K562 (cell line): ENCODE measurements around the gene MTMR12. TPM values are rescaled to one million over a fixed set of nuclear protein-coding genes. Genes with fewer than 3 reads are reported as not detected.

ENCODE experiments used
- FOXP1 ChIP-seq: sonication (generic); formaldehyde crosslinking; IDR thresholded peaks from 2 replicates; pipeline ENCODE4 v1.8.0; 2022; ENCODE audit warnings: mild to moderate bottlenecking, missing genetic modification reagents
- GABPB2 ChIP-seq: fragments of 250-450 bp; sonication (Bioruptor Pico); conservative IDR thresholded peaks from 2 replicates; pipeline ENCODE4 v1.5.1; 2021; ENCODE audit warnings: mild to moderate bottlenecking
- MYNN ChIP-seq, 2 experiments: sonication (generic); formaldehyde crosslinking in 1 of 2; IDR thresholded peaks; 2 replicates each; pipeline versions ENCODE4 v1.5.0 to v1.6.1; 2016 to 2020; ENCODE audit warnings: antibody characterized with exemption in 1 of 2, missing genetic modification reagents in 1 of 2
- NR2C1 ChIP-seq, 2 experiments: fragments of 450-650 bp; IDR thresholded peaks; 2 replicates each; pipeline ENCODE4 v1.6.1; 2017; ENCODE audit warnings: mild to moderate bottlenecking in 2 of 2, antibody characterized with exemption in 1 of 2, inconsistent platforms in 1 of 2, missing compliant biosample characterization in 1 of 2, missing genetic modification characterization in 1 of 2
- PTTG1 ChIP-seq: fragments of 450-650 bp; IDR thresholded peaks from 2 replicates; pipeline ENCODE4 v1.6.1; 2016; ENCODE audit warnings: low read depth, mild to moderate bottlenecking, missing genetic modification characterization, missing compliant biosample characterization
- RB1 ChIP-seq: fragments of 450-650 bp; IDR thresholded peaks from 2 replicates; pipeline ENCODE4 v1.6.1; 2017; ENCODE audit warnings: low read depth, mild to moderate bottlenecking
- RBM15 ChIP-seq: fragments of 200-400 bp; formaldehyde crosslinking; IDR thresholded peaks from 2 replicates; pipeline ENCODE4 v1.6.1; 2018; ENCODE audit warnings: mild to moderate bottlenecking, low read length, moderate library complexity; ENCODE audit not compliant: insufficient read depth
- YBX1 ChIP-seq: fragments of 450-650 bp; IDR thresholded peaks from 2 replicates; pipeline ENCODE4 v1.7.1; 2016; ENCODE audit warnings: mild to moderate bottlenecking
- ZNF324 ChIP-seq: fragments of 250-450 bp; sonication (Bioruptor Pico); IDR thresholded peaks from 2 replicates; pipeline ENCODE4 v1.4.0; 2020; ENCODE audit warnings: mild to moderate bottlenecking
- ZNF431 ChIP-seq: sonication (generic); formaldehyde crosslinking; IDR thresholded peaks from 2 replicates; pipeline ENCODE4 v1.8.0; 2022; ENCODE audit warnings: mild to moderate bottlenecking, missing genetic modification reagents
- ZNF717 ChIP-seq: fragments of 250-450 bp; sonication (Bioruptor Pico); IDR thresholded peaks from 2 replicates; pipeline ENCODE4 v1.5.0; 2021
- ZNF766 ChIP-seq: fragments of 200-800 bp; sonication (Bioruptor generic); conservative IDR thresholded peaks from 2 replicates; pipeline ENCODE4 v1.6.1; 2016; ENCODE audit warnings: missing genetic modification characterization, missing compliant biosample characterization
- polyA plus RNA-seq, 8 experiments: library from polyadenylated mRNA; depleted of rRNA in 4 of 8; stranded (reverse) in 5 of 8; unstranded in 3 of 8; fragments of >200 nt; fragmentation: Nextera tagmentation in 2 of 8; fragmentation: Illumina TruSeq in 1 of 8; extraction: Ambion mirVana in 2 of 8; extraction: Trizol in 1 of 8; gene quantifications; 2 replicates each; pipeline versions ENCODE4 v1.2.1 to v1.2.3, GENCODE V29; 2011 to 2014; ENCODE audit warnings: inconsistent platforms in 1 of 8, missing spikeins in 1 of 8
- total RNA-seq, 7 experiments: library from RNA; depleted of rRNA in 6 of 7; stranded (reverse); fragments of >200 nt in 6 of 7; fragmentation: Illumina TruSeq in 2 of 7; extraction: Trizol in 2 of 7; gene quantifications; 2 replicates each; pipeline versions ENCODE4 v1.2.1 to v1.2.3, GENCODE V29; 2011 to 2021; ENCODE audit warnings: low replicate concordance in 1 of 7
- TF ChIP-seq, protein P1 (sequence below), 2 experiments: fragments of 450-650 bp; formaldehyde crosslinking in 1 of 2; IDR thresholded peaks; 2 replicates each; pipeline versions ENCODE4 v1.4.0 to v1.6.1; 2014 to 2020; ENCODE audit warnings: mild to moderate bottlenecking in 2 of 2, borderline replicate concordance in 1 of 2, low read depth in 1 of 2
- TF ChIP-seq, protein P2 (sequence below): fragments of 450-650 bp; formaldehyde crosslinking; IDR thresholded peaks from 2 replicates; pipeline ENCODE4 v1.4.0; 2020; ENCODE audit warnings: mild to moderate bottlenecking, moderate library complexity
- TF ChIP-seq, protein P3 (sequence below): fragments of 250-450 bp; sonication (Bioruptor Pico); IDR thresholded peaks from 2 replicates; pipeline ENCODE4 v1.8.0; 2021; ENCODE audit warnings: moderate library complexity, mild to moderate bottlenecking, inconsistent platforms
- TF ChIP-seq, protein P4 (sequence below): fragments of 250-450 bp; sonication (Bioruptor Pico); IDR thresholded peaks from 2 replicates; pipeline ENCODE4 v1.8.0; 2021; ENCODE audit warnings: mild to moderate bottlenecking, moderate library complexity

The MTMR12 gene
- total and polyA plus RNA-seq, 9 of the 15 experiments (the other 6 are each of a cell fraction or from before 2014, with no cell fraction given): 4.0 to 28.7 (median 17.1) TPM

DNA sequence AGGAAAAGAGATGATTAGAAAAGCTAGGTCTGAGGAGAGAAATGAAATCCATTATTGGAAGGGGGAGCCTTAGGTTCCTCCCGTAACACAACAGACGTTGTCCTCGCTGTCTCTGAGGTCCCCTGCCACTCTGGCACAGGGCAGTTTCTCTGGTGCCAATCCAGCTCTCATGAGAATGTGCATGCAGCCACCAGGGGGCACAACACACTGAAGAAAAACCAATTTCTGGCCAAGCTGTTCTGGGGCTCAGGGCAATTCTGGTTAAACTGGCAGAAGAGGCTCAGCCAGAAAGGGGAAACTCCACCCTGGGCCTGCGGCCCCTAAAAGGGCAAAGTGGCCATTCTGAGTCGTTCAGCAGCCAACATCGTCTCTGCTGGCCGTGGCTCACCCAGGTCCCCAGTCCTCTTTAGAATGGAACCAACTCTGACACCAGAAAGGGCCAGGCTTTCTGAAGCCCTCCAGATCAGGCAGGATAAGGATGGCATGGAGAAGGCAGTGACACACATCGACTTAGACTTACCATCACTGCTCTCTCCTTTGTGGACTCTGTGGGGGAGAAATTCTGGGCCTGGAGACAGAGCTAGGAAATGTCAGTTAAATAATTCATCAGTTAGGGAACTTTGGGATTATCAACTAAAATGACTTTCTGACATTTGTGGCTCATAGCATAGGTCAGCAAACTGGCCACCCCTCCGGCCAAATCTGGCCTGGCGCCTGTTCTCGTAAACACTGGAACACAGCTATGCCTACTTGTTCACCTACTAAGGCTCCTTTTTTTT is 80.1 kb downstream of the MTMR12 start (continued):
- TF ChIP-seq, protein P1, sequence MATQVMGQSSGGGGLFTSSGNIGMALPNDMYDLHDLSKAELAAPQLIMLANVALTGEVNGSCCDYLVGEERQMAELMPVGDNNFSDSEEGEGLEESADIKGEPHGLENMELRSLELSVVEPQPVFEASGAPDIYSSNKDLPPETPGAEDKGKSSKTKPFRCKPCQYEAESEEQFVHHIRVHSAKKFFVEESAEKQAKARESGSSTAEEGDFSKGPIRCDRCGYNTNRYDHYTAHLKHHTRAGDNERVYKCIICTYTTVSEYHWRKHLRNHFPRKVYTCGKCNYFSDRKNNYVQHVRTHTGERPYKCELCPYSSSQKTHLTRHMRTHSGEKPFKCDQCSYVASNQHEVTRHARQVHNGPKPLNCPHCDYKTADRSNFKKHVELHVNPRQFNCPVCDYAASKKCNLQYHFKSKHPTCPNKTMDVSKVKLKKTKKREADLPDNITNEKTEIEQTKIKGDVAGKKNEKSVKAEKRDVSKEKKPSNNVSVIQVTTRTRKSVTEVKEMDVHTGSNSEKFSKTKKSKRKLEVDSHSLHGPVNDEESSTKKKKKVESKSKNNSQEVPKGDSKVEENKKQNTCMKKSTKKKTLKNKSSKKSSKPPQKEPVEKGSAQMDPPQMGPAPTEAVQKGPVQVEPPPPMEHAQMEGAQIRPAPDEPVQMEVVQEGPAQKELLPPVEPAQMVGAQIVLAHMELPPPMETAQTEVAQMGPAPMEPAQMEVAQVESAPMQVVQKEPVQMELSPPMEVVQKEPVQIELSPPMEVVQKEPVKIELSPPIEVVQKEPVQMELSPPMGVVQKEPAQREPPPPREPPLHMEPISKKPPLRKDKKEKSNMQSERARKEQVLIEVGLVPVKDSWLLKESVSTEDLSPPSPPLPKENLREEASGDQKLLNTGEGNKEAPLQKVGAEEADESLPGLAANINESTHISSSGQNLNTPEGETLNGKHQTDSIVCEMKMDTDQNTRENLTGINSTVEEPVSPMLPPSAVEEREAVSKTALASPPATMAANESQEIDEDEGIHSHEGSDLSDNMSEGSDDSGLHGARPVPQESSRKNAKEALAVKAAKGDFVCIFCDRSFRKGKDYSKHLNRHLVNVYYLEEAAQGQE (IDR thresholded peaks at IDR 0.05; ENCODE audit: borderline replicate concordance): peak; percentile 84
- TF ChIP-seq, protein P1 (CRISPR knock-in tag; IDR thresholded peaks at IDR 0.05; ENCODE audit: low read depth): no peak
- TF ChIP-seq RBM15 (no peak), ZNF324 (no peak), ZNF431 (CRISPR knock-in tag) (no peak), ZNF766 (no peak), FOXP1 (0 out of 2 replicates have a peak, but pooled peaks have one; percentile 49), MYNN (IDR thresholded peaks at IDR 0.05) (peak; percentile 42; the same call in 1 of the 2 replicates), MYNN (CRISPR knock-in tag; IDR thresholded peaks at IDR 0.05) (no peak), NR2C1 (IDR thresholded peaks at IDR 0.05) (peak; percentile 6; the same call in 1 of the 2 replicates), NR2C1 (tag; IDR thresholded peaks at IDR 0.05) (no peak), PTTG1 (tag) (no peak), GABPB2 (CRISPR knock-in tag) (no peak), YBX1 (no peak), ZNF717 (CRISPR knock-in tag) (no peak), RB1 (peak; percentile 10; the same call in 1 of the 2 replicates)
- TF ChIP-seq, protein P2, sequence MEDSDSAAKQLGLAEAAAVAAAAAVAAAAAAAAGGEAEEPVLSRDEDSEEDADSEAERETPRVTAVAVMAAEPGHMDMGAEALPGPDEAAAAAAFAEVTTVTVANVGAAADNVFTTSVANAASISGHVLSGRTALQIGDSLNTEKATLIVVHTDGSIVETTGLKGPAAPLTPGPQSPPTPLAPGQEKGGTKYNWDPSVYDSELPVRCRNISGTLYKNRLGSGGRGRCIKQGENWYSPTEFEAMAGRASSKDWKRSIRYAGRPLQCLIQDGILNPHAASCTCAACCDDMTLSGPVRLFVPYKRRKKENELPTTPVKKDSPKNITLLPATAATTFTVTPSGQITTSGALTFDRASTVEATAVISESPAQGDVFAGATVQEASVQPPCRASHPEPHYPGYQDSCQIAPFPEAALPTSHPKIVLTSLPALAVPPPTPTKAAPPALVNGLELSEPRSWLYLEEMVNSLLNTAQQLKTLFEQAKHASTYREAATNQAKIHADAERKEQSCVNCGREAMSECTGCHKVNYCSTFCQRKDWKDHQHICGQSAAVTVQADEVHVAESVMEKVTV: peak; percentile 58
- TF ChIP-seq, protein P3, sequence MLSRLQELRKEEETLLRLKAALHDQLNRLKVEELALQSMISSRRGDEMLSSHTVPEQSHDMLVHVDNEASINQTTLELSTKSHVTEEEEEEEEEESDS: no peak
- TF ChIP-seq, protein P4, sequence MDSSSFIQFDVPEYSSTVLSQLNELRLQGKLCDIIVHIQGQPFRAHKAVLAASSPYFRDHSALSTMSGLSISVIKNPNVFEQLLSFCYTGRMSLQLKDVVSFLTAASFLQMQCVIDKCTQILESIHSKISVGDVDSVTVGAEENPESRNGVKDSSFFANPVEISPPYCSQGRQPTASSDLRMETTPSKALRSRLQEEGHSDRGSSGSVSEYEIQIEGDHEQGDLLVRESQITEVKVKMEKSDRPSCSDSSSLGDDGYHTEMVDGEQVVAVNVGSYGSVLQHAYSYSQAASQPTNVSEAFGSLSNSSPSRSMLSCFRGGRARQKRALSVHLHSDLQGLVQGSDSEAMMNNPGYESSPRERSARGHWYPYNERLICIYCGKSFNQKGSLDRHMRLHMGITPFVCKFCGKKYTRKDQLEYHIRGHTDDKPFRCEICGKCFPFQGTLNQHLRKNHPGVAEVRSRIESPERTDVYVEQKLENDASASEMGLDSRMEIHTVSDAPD (CRISPR knock-in tag): no peak
